Astrocyte of the spinal cord (primary cell): Measurements from ENCODE around the gene PDCD1.

Experiments
- DNase-seq: peaks from one replicate; pipeline ENCODE4 v3.0.0; 2011; ENCODE audit warnings: low read depth, low spot score
- H3K4me3 ChIP-seq: 2 replicates; pipeline ENCODE4 v1.5.1; 2011; ENCODE audit warnings: low read depth, mild to moderate bottlenecking, low read length, moderate library complexity
- in situ Hi-C: cut with HindIII; loops from 2 replicates; pipeline ENCODE4 v1.10.0; 2017; ENCODE audit warnings: low sequenced_read_pairs
- TF ChIP-seq, protein P1 (sequence below): IDR thresholded peaks from 2 replicates; pipeline ENCODE4 v1.5.1; 2012; ENCODE audit warnings: low read depth, mild to moderate bottlenecking, low read length, inconsistent platforms

Gene PDCD1

DNA sequence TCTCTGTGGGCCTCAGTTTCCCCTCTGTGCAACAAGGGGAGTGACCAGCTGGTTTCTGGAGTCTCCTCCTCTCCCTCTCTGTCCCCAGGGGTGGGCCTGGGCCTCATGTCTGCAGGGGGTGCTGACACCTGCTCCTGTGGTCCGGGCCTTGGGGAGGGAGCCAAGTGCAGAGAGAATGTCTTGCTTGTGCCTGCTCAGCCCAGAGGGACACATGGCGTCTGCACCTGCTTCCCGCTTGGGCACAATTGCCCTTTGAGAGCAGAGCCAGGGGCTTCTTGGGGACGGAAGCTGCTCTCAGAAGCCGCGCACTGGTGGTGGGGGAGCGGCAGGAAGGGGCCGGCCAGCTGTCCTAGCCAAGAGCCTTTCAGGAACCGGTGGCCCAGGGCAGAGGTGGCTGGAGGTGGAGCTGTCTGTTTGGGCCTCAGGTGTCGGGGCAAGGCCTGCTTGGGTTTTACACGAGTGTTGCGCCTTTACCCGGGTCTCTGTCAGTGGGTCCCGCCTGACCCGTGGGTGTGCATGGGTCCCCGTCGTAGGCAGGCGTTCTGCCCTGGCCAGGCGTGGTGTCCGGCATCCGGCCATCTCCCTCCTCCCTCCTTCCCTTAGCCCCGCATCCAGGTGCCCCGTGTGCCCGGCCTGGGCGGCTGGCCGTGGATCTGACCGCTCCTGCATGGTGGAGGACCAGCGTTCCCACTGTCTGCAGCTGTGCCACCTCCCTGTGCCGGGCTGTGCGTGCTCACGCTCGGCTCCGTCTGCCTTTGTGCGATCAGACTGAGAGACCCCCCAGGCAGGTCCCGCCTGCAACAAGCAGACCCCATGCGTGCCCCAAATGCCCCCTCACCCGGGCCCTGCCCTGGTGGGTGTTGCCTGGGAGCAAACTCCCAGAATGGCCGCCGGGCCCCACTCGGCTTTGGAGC is 45.7 kb downstream of the PDCD1 start:
- TF ChIP-seq, protein P1, sequence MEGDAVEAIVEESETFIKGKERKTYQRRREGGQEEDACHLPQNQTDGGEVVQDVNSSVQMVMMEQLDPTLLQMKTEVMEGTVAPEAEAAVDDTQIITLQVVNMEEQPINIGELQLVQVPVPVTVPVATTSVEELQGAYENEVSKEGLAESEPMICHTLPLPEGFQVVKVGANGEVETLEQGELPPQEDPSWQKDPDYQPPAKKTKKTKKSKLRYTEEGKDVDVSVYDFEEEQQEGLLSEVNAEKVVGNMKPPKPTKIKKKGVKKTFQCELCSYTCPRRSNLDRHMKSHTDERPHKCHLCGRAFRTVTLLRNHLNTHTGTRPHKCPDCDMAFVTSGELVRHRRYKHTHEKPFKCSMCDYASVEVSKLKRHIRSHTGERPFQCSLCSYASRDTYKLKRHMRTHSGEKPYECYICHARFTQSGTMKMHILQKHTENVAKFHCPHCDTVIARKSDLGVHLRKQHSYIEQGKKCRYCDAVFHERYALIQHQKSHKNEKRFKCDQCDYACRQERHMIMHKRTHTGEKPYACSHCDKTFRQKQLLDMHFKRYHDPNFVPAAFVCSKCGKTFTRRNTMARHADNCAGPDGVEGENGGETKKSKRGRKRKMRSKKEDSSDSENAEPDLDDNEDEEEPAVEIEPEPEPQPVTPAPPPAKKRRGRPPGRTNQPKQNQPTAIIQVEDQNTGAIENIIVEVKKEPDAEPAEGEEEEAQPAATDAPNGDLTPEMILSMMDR = no peak
- in situ Hi-C loops = no loop called here
- DNase-seq = no peak
- H3K4me3 ChIP-seq = no peak overlapping the region

DNA sequence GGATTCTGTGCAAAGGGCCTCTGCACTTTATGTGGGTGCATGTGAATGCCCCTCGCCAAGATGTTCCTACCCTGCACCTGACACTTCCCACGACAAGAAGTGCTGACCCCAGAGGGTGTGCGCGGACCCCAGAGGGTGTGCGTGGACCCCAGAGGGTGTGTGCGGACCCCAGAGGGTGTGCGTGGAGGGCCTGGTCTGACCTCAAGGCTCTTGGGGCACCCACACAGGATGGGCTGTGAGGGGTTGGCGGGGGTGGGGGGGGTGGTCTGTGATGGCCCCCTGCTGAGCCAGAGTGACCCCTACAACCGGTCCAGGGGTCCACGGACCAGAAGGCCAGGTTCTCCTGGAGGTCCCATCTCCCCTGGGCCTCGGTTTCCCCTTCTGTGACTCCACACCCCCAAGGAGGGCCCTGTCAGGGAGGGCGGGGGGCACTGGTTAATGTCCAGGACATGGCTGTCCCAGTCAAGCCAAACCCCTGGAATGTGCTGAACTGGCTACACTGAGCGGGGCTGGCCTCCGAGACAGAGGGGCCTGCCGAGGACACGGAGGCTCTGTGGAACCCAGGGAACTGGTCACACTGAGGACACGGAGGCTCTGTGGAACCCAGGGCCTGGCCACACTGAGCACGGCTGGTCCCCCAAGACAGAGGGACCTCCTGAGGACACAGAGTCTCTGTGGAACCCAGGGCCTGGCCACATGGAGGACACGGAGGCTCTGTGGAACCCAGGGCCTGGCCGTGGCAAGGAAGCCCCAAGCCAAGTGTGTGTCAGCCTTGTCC is 46.6 kb downstream of the PDCD1 start:
- no peak for DNase-seq
- H3K4me3 ChIP-seq = no peak overlapping the region
- in situ Hi-C loops = no loop called here
- TF ChIP-seq, protein P1 = no peak

DNA sequence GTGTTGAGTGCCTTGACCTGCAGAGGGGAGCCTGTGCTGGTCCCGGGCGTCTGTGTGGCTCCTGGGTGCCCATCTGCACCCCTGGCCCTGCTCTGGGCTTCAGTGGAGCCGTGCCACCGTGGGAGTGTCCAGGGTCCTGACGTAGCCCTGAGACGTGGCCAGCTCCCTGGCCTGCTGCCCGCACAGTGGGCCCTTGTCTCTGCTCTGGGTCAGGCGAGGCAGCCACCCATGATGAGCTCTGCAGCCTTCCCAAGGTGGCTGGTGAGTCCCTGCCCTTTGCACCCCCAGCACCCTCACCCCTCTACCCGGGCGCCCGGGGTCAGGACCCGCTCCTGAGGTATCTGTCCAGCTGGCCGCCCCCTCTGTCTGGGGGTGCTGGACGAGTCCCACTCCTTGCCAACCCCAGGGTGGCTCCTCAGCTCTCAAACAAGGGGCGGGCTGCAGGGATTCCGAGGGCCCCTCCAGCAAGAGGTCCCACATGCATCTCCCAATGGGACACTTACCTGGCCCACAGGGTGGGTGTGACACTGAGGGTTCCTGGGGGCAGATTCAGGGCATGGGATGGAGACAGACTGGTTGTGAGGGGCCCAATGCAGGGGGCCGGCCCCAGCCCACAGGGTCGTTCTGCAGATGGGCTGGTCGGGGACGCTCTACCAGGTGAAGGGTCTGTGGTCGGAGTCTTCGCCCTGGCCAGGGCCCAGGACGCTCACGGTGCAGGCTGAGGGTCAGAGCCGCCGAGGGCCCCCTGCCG is 47.3 kb downstream of the PDCD1 start:
- DNase-seq = no peak
- in situ Hi-C loops = no loop called here
- TF ChIP-seq, protein P1 = no peak
- H3K4me3 ChIP-seq = no peak overlapping the region

DNA sequence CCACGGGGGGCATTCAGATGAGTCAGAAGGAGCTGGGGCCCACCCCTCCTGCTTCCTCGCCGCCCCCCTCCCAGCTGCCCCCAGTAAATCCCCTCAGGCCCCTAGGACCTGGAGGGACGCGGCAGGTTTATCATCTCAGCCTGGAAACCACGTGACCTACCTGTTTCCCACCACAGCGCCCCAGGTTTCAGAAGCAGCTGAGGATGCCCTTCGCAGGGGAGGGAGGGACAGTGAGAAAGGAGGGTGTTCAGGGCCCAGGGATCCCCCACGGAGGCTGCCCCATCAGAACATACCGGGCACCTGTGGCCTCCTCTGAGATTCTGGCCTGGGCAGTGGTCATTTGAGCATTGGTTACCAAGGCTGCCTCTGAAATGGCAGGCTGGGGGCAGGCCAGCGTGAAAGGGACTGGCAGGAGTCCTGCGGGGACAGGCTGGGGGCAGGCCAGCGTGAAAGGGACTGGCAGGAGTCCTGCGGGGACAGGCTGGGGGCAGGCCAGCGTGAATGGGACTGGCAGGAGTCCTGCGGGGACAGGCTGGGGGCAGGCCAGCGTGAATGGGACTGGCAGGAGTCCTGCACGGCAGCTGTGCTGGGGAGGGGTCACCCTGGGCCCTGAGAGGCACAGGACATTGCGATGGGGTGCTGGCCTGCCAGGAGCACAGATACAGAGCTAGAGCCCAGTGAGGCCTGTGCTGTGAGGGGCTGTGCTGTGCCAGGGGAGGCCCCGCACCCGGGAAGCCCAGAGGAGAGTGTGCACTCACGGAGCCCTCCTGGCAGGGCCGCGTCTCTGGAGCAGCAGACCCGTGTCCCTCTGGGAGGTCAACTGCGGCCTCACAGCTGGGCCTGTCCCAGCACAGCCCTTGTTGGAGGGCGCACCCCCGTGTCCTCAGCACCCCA is 48.1 kb downstream of the PDCD1 start:
- TF ChIP-seq, protein P1 = no peak
- no peak overlapping the region for H3K4me3 ChIP-seq
- in situ Hi-C loops = no loop called here
- no peak for DNase-seq

DNA sequence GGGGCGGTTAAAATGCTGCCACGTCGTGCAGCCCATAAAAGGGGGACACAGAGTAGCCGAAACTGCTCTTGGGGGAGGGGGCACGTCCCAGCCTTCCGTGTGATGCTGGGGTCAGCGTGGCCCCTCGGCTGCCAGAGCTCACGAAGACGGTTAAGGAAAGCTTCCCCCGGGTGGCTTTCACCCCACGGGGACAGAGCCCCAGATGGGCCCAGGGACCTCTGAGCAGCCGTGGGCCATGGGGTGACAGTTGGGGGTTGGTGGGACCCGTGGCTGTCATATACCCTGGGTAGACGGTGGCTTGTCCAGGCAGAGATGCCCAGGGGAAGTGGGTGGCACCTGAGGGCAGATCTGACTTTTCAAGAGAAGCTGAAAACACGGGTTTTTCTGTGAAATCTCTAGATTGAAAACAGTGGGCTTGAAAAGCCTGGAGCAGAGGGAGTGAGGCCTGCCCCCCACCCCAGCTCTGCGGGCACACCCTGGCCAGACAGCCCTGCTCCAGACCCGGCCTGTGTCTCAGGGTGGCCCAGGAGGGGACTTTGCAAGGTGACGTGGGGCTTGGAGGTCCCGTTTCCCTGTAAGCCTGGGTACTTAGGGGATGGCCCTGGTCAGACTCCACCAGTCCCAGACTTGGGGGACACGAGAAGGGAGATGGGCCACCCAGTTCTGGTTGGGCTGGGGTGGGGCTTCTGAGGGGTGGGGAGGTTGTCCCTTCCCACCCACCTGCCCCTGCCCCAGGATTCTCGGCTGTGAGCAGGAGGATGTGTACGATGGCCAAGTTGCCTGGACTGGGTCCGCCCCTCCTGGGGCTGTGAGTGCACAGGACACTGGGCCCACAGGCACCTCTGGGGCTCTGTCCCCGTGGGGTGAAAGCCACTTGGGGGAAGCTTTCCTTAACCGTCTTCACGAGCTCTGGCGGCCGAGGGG is 49.0 kb downstream of the PDCD1 start:
- DNase-seq = no peak
- in situ Hi-C loops = no loop called here
- TF ChIP-seq, protein P1 = no peak
- no peak overlapping the region for H3K4me3 ChIP-seq
